Liver (tissue), 9 donors: ENCODE data around the gene RPH3AL. TPM values are rescaled to one million over a fixed set of nuclear protein-coding genes. Genes with fewer than 3 reads are reported as not detected.

Experiments used
- DNase-seq: peaks from one replicate; pipeline ENCODE4 v3.0.0-alpha.2; 2017; ENCODE audit warnings: low spot score
- H3K27ac ChIP-seq, 2 donors: one replicate each; pipeline ENCODE4 v1.7.0; 2013; ENCODE audit warnings: inconsistent platforms in 2 of 2, low read length in 2 of 2, control low read depth in 1 of 2, low read depth in 1 of 2, mild to moderate bottlenecking in 1 of 2
- H3K27me3 ChIP-seq, 4 donors: one replicate each; pipeline versions ENCODE4 v1.6.1 to v1.7.0; 2013; ENCODE audit warnings: low read length in 3 of 4, inconsistent platforms in 1 of 4, mild to moderate bottlenecking in 1 of 4, moderate library complexity in 1 of 4; ENCODE audit not compliant: control insufficient read depth in 4 of 4, insufficient read depth in 4 of 4
- H3K36me3 ChIP-seq, 4 donors: one replicate each; pipeline versions ENCODE4 v1.6.1 to v1.7.0; 2013; ENCODE audit warnings: low read length in 3 of 4, mild to moderate bottlenecking in 3 of 4, low read depth in 1 of 4, moderate library complexity in 1 of 4; ENCODE audit not compliant: control insufficient read depth in 4 of 4, insufficient read depth in 3 of 4
- H3K4me1 ChIP-seq, 4 donors: one replicate each; pipeline versions ENCODE4 v1.6.1 to v1.7.0; 2013; ENCODE audit warnings: low read length in 3 of 4, mild to moderate bottlenecking in 3 of 4, moderate library complexity in 1 of 4; ENCODE audit not compliant: control insufficient read depth in 4 of 4, insufficient read depth in 4 of 4
- H3K4me3 ChIP-seq, 3 donors: one replicate each; pipeline versions ENCODE4 v1.6.1 to v1.7.0; 2013; ENCODE audit warnings: low read length in 3 of 3, control low read depth in 1 of 3, low read depth in 1 of 3, mild to moderate bottlenecking in 1 of 3
- H3K9ac ChIP-seq, 2 donors: one replicate each; pipeline ENCODE4 v1.7.0; 2013; ENCODE audit warnings: low read length in 2 of 2, mild to moderate bottlenecking in 2 of 2, moderate library complexity in 2 of 2, control low read depth in 1 of 2, low read depth in 1 of 2
- H3K9me3 ChIP-seq, 4 donors: one replicate each; pipeline versions ENCODE4 v1.6.1 to v1.7.0; 2013; ENCODE audit warnings: low read length in 3 of 4; ENCODE audit not compliant: control insufficient read depth in 4 of 4
- CTCF ChIP-seq: fragments of 150-350 bp; IDR thresholded peaks from 2 replicates; pipeline ENCODE4 v1.5.1; 2017; ENCODE audit warnings: improper control_type of control experiment, low read depth, low read length; ENCODE audit not compliant: missing input control
- FOXA1 ChIP-seq: IDR thresholded peaks from 2 replicates; pipeline ENCODE4 v1.6.1; 2016; ENCODE audit warnings: antibody characterized with exemption
- FOXA2 ChIP-seq: IDR thresholded peaks from 2 replicates; pipeline ENCODE4 v1.6.1; 2016; ENCODE audit warnings: antibody characterized with exemption
- GABPA ChIP-seq, 2 donors: IDR thresholded peaks in 1 of 2; conservative IDR thresholded peaks in 1 of 2; 2 replicates each; pipeline ENCODE4 v1.6.1; 2016; ENCODE audit warnings: antibody characterized with exemption in 2 of 2, mild to moderate bottlenecking in 1 of 2, moderate library complexity in 1 of 2
- HNF4A ChIP-seq, 2 donors: conservative IDR thresholded peaks; 2 replicates each; pipeline ENCODE4 v1.6.1; 2016; ENCODE audit warnings: antibody characterized with exemption in 2 of 2, mild to moderate bottlenecking in 2 of 2
- HNF4G ChIP-seq: IDR thresholded peaks from 2 replicates; pipeline ENCODE4 v1.6.1; 2016; ENCODE audit warnings: antibody characterized with exemption
- JUND ChIP-seq, 2 donors: IDR thresholded peaks; 2 replicates each; pipeline ENCODE4 v1.6.1; 2016; ENCODE audit warnings: antibody characterized with exemption in 2 of 2
- MAX ChIP-seq: IDR thresholded peaks from 2 replicates; pipeline ENCODE4 v1.6.1; 2016; ENCODE audit warnings: antibody characterized with exemption
- NR2F2 ChIP-seq: IDR thresholded peaks from 2 replicates; pipeline ENCODE4 v1.6.1; 2016; ENCODE audit warnings: antibody characterized with exemption
- RAD21 ChIP-seq, 2 donors: IDR thresholded peaks; 2 replicates each; pipeline ENCODE4 v1.6.1; 2016; ENCODE audit warnings: antibody characterized with exemption in 2 of 2, mild to moderate bottlenecking in 2 of 2
- SP1 ChIP-seq: IDR thresholded peaks from 2 replicates; pipeline ENCODE4 v1.6.1; 2018; ENCODE audit warnings: antibody characterized with exemption, mild to moderate bottlenecking
- TAF1 ChIP-seq: conservative IDR thresholded peaks from 2 replicates; pipeline ENCODE4 v1.6.1; 2016; ENCODE audit warnings: antibody characterized with exemption, mild to moderate bottlenecking
- YY1 ChIP-seq: IDR thresholded peaks from 2 replicates; pipeline ENCODE4 v1.6.1; 2016; ENCODE audit warnings: antibody characterized with exemption, mild to moderate bottlenecking
- ZBTB33 ChIP-seq: IDR thresholded peaks from 2 replicates; pipeline ENCODE4 v1.6.1; 2016; ENCODE audit warnings: antibody characterized with exemption
- WGBS: extraction: QIAGEN DNeasy Blood & Tissue Kit; methylation state at CpG from one replicate; pipeline ENCODE4 v1.1.7; 2013; 5-methylcytosine and 5-hydroxymethylcytosine counted together
- polyA plus RNA-seq, 2 donors: library from polyadenylated mRNA; stranded (reverse) in 1 of 2; unstranded in 1 of 2; fragments of 200-250 nt in 1 of 2; fragments of >200 nt in 1 of 2; fragmentation: Nextera tagmentation in 1 of 2; extraction: Ambion mirVana in 1 of 2; gene quantifications; one replicate each; pipeline versions ENCODE4 v1.2.1 to v1.2.3, GENCODE V29; 2013 to 2015
- total RNA-seq, 2 donors: library from RNA; depleted of rRNA; stranded (reverse); fragments of >200 nt; gene quantifications; one replicate each; pipeline ENCODE4 v1.2.3, GENCODE V29; 2014
- TF ChIP-seq, protein P1 (sequence below): IDR thresholded peaks from 2 replicates; pipeline ENCODE4 v1.6.1; 2016; ENCODE audit warnings: antibody characterized with exemption
- TF ChIP-seq, protein P2 (sequence below): IDR thresholded peaks from 2 replicates; pipeline ENCODE4 v1.6.1; 2016; ENCODE audit warnings: antibody characterized with exemption, mild to moderate bottlenecking
- donor health status: healthy.
- donor health status: healthy.
- donor health status: healthy.
- donor health status: healthy.
- donor health status: healthy.

The RPH3AL gene
- total and polyA plus RNA-seq, 4 donors: 8.5 to 52.5 (median 13.9) TPM

DNA sequence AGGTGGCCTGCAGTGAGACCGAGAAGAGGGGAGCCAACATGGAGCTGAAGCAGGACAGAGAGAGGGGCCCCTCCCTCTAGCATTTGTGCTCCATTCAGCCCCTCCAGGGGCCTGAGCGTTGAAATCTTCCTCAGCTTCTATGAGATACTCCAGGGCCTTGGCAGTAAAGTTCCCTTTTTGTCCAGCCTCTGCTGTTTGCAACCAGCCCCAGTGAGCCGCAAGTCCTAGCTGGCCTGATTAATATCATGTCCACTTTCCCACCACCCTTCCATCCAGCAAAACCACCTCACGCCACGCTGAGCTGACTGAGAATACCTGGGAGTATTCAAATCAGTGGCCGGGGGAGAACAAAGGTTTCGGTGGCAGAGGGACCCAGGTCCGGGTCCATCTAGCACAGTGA, 11.7 kb upstream of the RPH3AL start (continued):
- no peak for TF ChIP-seq CTCF
- no peak for TF ChIP-seq FOXA1
- TF ChIP-seq TAF1: no peak
- no peak for TF ChIP-seq SP1

DNA sequence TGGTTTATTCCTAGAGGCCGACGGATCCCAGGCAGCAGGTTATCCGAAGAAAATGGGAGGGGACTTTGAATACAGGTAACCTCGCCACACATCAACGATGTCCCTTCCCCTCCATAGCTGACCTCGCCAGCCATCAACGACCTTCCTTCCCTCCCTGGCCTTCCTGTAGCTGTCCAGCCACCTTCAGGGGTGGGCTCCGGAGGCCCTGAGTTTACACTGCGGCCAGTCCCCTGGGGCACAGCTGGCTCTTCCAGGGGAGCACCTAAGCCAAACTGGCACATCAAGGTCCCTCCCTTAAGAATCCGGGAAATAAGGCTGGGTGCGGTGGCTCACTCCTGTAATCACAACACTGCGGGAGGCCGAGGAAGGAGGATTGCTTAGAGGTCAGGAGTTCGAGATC, 10.1 kb upstream of the RPH3AL start:
- Histone ChIP-seq H3K4me3 (no peak overlapping the region), H3K27me3 (no peaks in the 10 kb centered on the region), H3K4me1 (peaks cover 0 to 2% (median 0%) of the 10 kb centered on the region in 4 donors), H3K27ac (no peak overlapping the region), H3K9me3 (no peaks in the 10 kb centered on the region), H3K36me3 (no peaks in the 10 kb centered on the region), H3K9ac (no peak overlapping the region)
- DNase-seq: no peak
- WGBS: 96% methylated on average over 14 of the region's 14 CpGs
- TF ChIP-seq FOXA2 (no peak), GABPA (IDR thresholded peaks at IDR 0.05 in 1 of 2, conservative IDR thresholded peaks at IDR 0.05 in 1 of 2) (no peak), RAD21 (IDR thresholded peaks at IDR 0.05) (no peak), YY1 (no peak)

GRCh38 chr17:360092-360750, 7.6 kb upstream of the RPH3AL start:
- Histone ChIP-seq H3K4me1 (peaks cover 0 to 2% (median 0%) of the 10 kb centered on the region in 4 donors), H3K9ac (no peak overlapping the region), H3K36me3 (no peaks in the 10 kb centered on the region), H3K9me3 (no peaks in the 10 kb centered on the region), H3K4me3 (no peak overlapping the region), H3K27ac (no peak overlapping the region), H3K27me3 (no peaks in the 10 kb centered on the region)
- no peak for TF ChIP-seq HNF4G
- TF ChIP-seq, protein P1, sequence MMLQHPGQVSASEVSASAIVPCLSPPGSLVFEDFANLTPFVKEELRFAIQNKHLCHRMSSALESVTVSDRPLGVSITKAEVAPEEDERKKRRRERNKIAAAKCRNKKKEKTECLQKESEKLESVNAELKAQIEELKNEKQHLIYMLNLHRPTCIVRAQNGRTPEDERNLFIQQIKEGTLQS: no peak
- no peak for TF ChIP-seq MAX
- no peak for TF ChIP-seq ZBTB33
- TF ChIP-seq NR2F2: no peak
- no peak for TF ChIP-seq CTCF
- no peak for TF ChIP-seq HNF4A (conservative IDR thresholded peaks at IDR 0.05)
- TF ChIP-seq JUND (IDR thresholded peaks at IDR 0.05): no peak
- no peak for TF ChIP-seq GABPA (IDR thresholded peaks at IDR 0.05 in 1 of 2, conservative IDR thresholded peaks at IDR 0.05 in 1 of 2)
- no peak for TF ChIP-seq RAD21 (IDR thresholded peaks at IDR 0.05)
- TF ChIP-seq, protein P2, sequence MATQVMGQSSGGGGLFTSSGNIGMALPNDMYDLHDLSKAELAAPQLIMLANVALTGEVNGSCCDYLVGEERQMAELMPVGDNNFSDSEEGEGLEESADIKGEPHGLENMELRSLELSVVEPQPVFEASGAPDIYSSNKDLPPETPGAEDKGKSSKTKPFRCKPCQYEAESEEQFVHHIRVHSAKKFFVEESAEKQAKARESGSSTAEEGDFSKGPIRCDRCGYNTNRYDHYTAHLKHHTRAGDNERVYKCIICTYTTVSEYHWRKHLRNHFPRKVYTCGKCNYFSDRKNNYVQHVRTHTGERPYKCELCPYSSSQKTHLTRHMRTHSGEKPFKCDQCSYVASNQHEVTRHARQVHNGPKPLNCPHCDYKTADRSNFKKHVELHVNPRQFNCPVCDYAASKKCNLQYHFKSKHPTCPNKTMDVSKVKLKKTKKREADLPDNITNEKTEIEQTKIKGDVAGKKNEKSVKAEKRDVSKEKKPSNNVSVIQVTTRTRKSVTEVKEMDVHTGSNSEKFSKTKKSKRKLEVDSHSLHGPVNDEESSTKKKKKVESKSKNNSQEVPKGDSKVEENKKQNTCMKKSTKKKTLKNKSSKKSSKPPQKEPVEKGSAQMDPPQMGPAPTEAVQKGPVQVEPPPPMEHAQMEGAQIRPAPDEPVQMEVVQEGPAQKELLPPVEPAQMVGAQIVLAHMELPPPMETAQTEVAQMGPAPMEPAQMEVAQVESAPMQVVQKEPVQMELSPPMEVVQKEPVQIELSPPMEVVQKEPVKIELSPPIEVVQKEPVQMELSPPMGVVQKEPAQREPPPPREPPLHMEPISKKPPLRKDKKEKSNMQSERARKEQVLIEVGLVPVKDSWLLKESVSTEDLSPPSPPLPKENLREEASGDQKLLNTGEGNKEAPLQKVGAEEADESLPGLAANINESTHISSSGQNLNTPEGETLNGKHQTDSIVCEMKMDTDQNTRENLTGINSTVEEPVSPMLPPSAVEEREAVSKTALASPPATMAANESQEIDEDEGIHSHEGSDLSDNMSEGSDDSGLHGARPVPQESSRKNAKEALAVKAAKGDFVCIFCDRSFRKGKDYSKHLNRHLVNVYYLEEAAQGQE: no peak
- WGBS: 77% methylated on average over 22 of the region's 23 CpGs
- no peak for DNase-seq
